ENCODE data around the gene EID1. TPM values are rescaled to one million over a fixed set of nuclear protein-coding genes. Genes with fewer than 3 reads are reported as not detected.

EID1 gene
- total RNA-seq, 2 donors from 2014 or later = 46.6 to 73.2 TPM

Other genes starting within 250 kb of the EID1 start
- under 1 TPM; 0.29 to 0.59 TPM for gene FBN1, start 232.4 kb upstream of the EID1 start, total RNA-seq
- 10 to 100 TPM; 16.8 to 42.7 TPM for gene CEP152, start 67.1 kb upstream of the EID1 start, total RNA-seq
- 1 to 10 TPM in 1 of 2 donors, under 1 TPM in 1; 0.57 to 2.8 TPM for gene SHC4, start 85.8 kb downstream of the EID1 start, total RNA-seq
- 10 to 100 TPM; 33.9 to 39.2 TPM for gene SECISBP2L, start 168.3 kb downstream of the EID1 start, total RNA-seq

All from natural killer cell treated with Interleukin-12 subunit alpha and Interleukin-12 subunit beta and Interleukin-15 and Interleukin-18, amount 100 ng/mL, for 72 hours (primary cell).